GM20431 (cell line): ENCODE data around the gene STEAP3.

Experiments used
- in situ Hi-C: fragments of 300-500 bp; cut with MseI, MboI; formaldehyde crosslinking; loops from one replicate; pipeline ENCODE4 v1.15.0; 2020; ENCODE audit warnings: low sequenced_read_pairs; ENCODE audit not compliant: unreplicated experiment

The STEAP3 gene

GRCh38 chr2:119282146-119282995, 58.7 kb downstream of the STEAP3 start:
- in situ Hi-C loops = loop anchor here (25.0 kb wide), 1 partner anchor 270 kb away; no protein-coding TSS in a partner anchor

- in situ Hi-C loops = loop anchor here (25.0 kb wide), 1 partner anchor 271 kb away; no protein-coding TSS in a partner anchor
Measured at GRCh38 chr2:119282996-119283511, 59.4 kb downstream of the STEAP3 start.

GRCh38 chr2:119283873-119284331, 60.3 kb downstream of the STEAP3 start:
- in situ Hi-C loops = loop anchor here (25.0 kb wide), 1 partner anchor 272 kb away; no protein-coding TSS in a partner anchor

GRCh38 chr2:119286661-119287060, 63.0 kb downstream of the STEAP3 start:
- in situ Hi-C loops = loop anchor here (25.0 kb wide), 1 partner anchor 274 kb away; no protein-coding TSS in a partner anchor

- in situ Hi-C loops = loop anchor here (25.0 kb wide), 1 partner anchor 276 kb away; no protein-coding TSS in a partner anchor
Measured at GRCh38 chr2:119288576-119288975, 64.9 kb downstream of the STEAP3 start.

- in situ Hi-C loops = loop anchor here (25.0 kb wide), 1 partner anchor 277 kb away; no protein-coding TSS in a partner anchor
Measured at GRCh38 chr2:119289093-119289492, 65.5 kb downstream of the STEAP3 start.

GRCh38 chr2:119289642-119290041, 66.0 kb downstream of the STEAP3 start:
- in situ Hi-C loops = loop anchor here (25.0 kb wide), 1 partner anchor 277 kb away; no protein-coding TSS in a partner anchor

- in situ Hi-C loops = loop anchor here (25.0 kb wide), 1 partner anchor 279 kb away; no protein-coding TSS in a partner anchor
Measured at GRCh38 chr2:119290859-119291587, 67.4 kb downstream of the STEAP3 start.

- in situ Hi-C loops = loop anchor here (25.0 kb wide), 1 partner anchor 279 kb away; no protein-coding TSS in a partner anchor
Measured at GRCh38 chr2:119291588-119292167, 68.0 kb downstream of the STEAP3 start.

GRCh38 chr2:119292226-119292625, 68.6 kb downstream of the STEAP3 start:
- in situ Hi-C loops = loop anchor here (25.0 kb wide), 1 partner anchor 280 kb away; no protein-coding TSS in a partner anchor

GRCh38 chr2:119293254-119293653, 69.6 kb downstream of the STEAP3 start:
- in situ Hi-C loops = loop anchor here (25.0 kb wide), 1 partner anchor 281 kb away; no protein-coding TSS in a partner anchor

GRCh38 chr2:119293900-119294299, 70.3 kb downstream of the STEAP3 start:
- in situ Hi-C loops = loop anchor here (25.0 kb wide), 1 partner anchor 282 kb away; no protein-coding TSS in a partner anchor

- in situ Hi-C loops = loop anchor here (25.0 kb wide), 1 partner anchor 282 kb away; no protein-coding TSS in a partner anchor
Measured at GRCh38 chr2:119294671-119295070, 71.0 kb downstream of the STEAP3 start.

GRCh38 chr2:119295688-119296375, 72.2 kb downstream of the STEAP3 start:
- in situ Hi-C loops = loop anchor here (25.0 kb wide), 1 partner anchor 284 kb away; no protein-coding TSS in a partner anchor

GRCh38 chr2:119301413-119301812, 77.8 kb downstream of the STEAP3 start:
- in situ Hi-C loops = no loop called here

- in situ Hi-C loops = no loop called here
Measured at GRCh38 chr2:119304847-119305246, 81.2 kb downstream of the STEAP3 start.

- in situ Hi-C loops = no loop called here
Measured at GRCh38 chr2:119305497-119306195, 82.0 kb downstream of the STEAP3 start.

- in situ Hi-C loops = no loop called here
Measured at GRCh38 chr2:119306196-119306590, 82.6 kb downstream of the STEAP3 start.
